Stimulated activated memory B cell treated with anti-CD40 and anti-IgM and Interleukin-4, amounts not matched to agents 10 μg/mL and 1 μg/mL and 100 μg/mL, for 72 hours (primary cell): Measurements from ENCODE around the gene DLL1.

Experiments
- ATAC-seq: fragments of 150-1000 bp; cut with Tn5 transposase; 2 replicates; pipeline ENCODE4 v1.10.0; 2021
- H3K27ac Mint-ChIP-seq: one replicate; pipeline ENCODE4 v1.8.0; 2022; ENCODE audit warnings: mild to moderate bottlenecking, mixed read lengths
- H3K27me3 Mint-ChIP-seq: one replicate; pipeline ENCODE4 v1.8.0; 2022; ENCODE audit warnings: mixed read lengths
- H3K36me3 Mint-ChIP-seq: one replicate; pipeline ENCODE4 v1.8.0; 2022; ENCODE audit warnings: mixed read lengths
- H3K4me1 Mint-ChIP-seq: one replicate; pipeline ENCODE4 v1.8.0; 2022; ENCODE audit warnings: mixed read lengths
- H3K4me3 Mint-ChIP-seq: one replicate; pipeline ENCODE4 v1.8.0; 2022; ENCODE audit warnings: mild to moderate bottlenecking, moderate library complexity, mixed read lengths
- H3K9me3 Mint-ChIP-seq: one replicate; pipeline ENCODE4 v1.8.0; 2022; ENCODE audit warnings: mixed read lengths

DLL1 gene

DNA sequence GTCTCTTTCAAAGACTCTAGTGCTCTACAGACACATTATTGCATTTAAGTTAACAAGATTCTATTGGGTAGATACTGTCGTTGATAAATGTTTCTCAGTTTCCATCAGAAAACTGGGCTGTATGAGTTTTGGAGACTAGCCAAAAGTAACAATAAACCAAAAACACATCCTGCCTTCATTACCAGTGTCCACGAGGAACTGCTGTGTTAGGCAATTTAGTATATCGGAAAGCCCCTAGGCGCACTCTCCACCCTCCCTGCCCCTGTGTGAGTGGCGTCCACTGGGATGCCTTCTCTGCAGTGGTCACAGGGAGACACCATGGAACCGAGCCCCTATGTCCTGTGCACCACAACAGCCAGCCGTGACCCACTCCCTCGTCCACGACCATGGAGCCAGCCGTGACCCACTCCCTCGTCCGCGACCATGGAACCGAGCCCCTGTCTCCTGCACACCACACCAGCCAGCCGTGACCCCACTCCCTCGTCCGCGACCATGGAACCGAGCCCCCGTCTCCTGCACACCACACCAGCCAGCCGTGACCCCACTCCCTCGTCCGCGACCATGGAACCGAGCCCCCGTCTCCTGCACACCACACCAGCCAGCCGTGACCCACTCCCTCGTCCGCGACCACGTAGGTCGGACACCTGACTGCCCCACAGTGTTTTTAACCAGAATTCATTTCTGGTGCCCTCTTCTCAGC lies 35.3 kb downstream of the DLL1 start:
- no peak overlapping the region for H3K4me3 Mint-ChIP-seq
- H3K27ac Mint-ChIP-seq: no peak overlapping the region
- peaks cover 40% of the 10 kb centered on the region for H3K27me3 Mint-ChIP-seq
- H3K36me3 Mint-ChIP-seq: no peaks in the 10 kb centered on the region
- H3K9me3 Mint-ChIP-seq: no peaks in the 10 kb centered on the region
- H3K4me1 Mint-ChIP-seq: no peaks in the 10 kb centered on the region
- ATAC-seq: no peak

DNA sequence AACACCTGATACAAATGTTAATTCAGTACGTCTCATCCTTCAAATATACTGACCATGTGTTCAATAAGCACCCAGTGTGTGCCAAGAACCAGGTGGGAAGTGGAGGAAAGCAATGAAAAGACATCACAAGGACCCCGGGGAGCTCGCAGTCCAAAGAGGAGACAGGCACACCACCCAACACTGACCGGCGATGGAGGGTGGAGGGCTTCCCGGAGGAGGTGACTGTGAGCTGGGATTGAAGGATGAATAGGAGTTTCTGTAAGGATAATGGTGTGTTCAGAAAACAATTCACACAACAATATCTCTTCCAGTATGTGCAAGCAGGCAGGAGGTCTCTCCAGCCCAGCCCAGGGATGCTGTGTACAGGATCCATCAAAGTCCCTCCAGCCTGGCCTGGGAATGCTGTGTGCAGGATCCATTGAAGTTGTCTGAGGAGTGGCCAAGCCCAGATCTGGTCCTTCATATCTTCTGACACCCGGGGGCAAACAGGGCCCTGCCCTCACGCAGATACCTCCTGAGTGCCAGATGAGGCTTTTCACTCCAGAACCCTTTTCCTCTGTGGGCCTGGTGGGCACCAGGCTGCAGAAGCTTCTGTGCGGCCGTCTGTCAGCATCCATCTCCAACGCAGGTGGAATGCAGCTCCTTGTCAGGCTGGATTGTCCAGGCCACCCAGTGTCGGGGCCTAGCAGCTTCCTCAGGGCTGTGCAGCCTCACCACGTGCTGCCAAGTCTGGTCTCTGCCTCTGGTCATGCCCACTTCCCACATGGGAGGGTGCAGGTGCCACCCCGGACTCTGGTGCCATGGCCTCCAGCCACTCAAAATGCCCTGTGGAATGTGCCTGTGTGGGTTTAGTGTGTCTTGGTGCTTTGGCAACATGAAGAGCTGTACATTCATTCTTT lies 36.3 kb downstream of the DLL1 start:
- peaks cover 41% of the 10 kb centered on the region for H3K27me3 Mint-ChIP-seq
- H3K9me3 Mint-ChIP-seq: no peaks in the 10 kb centered on the region
- H3K27ac Mint-ChIP-seq: no peak overlapping the region
- H3K4me1 Mint-ChIP-seq: no peaks in the 10 kb centered on the region
- no peak for ATAC-seq
- H3K36me3 Mint-ChIP-seq: no peaks in the 10 kb centered on the region
- H3K4me3 Mint-ChIP-seq: no peak overlapping the region

DNA sequence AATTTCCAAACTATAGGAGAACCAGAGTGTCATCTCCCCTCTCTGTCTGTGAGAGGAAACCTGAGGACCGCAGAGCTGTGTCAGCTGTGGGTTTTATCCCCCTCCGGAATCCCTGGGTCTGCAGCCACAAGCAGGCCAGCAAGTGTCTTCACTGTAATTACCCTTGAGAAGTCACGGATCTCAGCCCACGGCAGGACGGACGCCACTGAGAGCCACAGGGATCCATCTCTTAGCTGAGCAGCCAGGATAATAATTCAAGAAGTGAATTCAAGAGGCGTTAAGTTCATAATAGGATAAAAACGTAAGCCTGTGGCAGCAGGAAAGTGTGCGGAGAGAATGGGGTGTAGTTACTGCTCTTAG lies 37.0 kb downstream of the DLL1 start:
- H3K9me3 Mint-ChIP-seq: no peaks in the 10 kb centered on the region
- ATAC-seq: no peak
- H3K27me3 Mint-ChIP-seq: peaks cover 48% of the 10 kb centered on the region
- no peak overlapping the region for H3K27ac Mint-ChIP-seq
- H3K36me3 Mint-ChIP-seq: no peaks in the 10 kb centered on the region
- H3K4me3 Mint-ChIP-seq: no peak overlapping the region
- H3K4me1 Mint-ChIP-seq: no peaks in the 10 kb centered on the region

DNA sequence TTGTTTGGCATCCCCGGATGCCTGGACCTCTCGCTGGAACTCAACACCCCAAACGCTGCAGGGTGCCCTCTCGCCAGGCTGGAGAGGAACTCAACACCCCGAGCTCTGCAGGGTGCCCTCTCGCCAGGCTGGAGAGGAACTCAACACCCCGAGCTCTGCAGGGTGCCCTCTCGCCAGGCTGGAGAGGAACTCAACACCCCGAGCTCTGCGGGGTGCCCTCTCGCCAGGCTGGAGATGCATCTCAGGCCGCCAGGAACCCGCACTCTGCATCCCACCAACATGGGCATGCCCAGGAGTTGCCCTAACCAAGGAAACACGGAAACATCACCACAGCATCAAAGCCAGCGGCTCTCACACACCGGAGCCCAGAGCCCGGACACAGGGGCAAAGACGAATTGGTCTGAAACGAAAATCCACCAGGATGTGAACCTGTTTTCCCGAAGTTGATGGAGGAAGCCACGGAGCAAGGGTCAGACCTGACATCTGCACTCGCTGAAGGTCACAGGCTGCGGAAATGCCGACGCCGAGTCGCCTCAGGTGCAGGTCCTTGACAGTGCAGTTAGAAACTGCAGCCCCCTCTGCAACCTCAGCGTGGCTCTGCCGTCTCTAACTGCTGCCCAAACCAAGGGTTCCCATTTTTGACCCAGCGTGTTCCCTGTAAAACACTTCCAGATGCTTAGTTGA lies 37.5 kb downstream of the DLL1 start:
- Mint-ChIP-seq H3K4me3 (no peak overlapping the region), H3K9me3 (no peaks in the 10 kb centered on the region), H3K27ac (no peak overlapping the region), H3K27me3 (peaks cover 53% of the 10 kb centered on the region), H3K36me3 (no peaks in the 10 kb centered on the region), H3K4me1 (no peaks in the 10 kb centered on the region)
- ATAC-seq: no peak

DNA sequence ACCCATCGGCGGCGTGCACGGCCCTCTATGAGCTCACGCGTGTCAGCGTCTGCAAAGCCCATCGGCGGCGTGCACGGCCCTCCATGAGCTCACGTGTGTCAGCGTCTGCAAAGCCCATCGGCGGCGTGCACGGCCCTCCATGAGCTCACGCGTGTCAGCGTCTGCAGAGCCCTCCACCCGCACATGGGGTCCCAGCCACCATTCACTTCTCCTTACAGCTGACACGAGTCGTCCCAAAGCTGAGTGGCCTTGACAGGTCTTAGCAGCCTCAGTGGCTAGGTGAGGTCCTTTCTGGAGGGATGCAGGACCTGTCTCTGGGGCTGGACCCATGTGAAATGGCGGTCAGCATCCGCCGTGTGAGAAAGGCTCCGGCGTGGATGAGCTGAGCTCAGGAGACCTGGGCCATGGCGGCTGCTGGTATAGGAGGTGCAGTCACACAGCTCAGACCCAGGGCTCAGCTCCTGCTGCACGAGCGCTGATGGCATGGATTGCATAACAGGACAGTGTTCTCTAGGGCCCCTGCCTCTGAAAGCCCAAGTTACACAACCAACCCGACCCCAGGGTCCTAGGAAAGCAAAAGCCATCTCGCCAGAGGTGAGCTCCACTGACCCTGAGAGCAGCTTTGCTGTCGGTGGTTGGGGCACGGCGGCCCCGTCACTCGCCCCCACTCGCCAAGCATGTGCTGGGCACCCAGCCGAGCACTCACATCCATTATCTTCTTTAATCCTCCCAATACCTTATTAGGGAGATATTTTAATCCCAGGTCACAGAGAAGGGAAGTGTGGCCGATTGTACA lies 38.9 kb downstream of the DLL1 start:
- Mint-ChIP-seq H3K9me3 (no peaks in the 10 kb centered on the region), H3K27me3 (peaks cover 67% of the 10 kb centered on the region), H3K4me1 (no peaks in the 10 kb centered on the region), H3K27ac (no peak overlapping the region), H3K4me3 (no peak overlapping the region), H3K36me3 (no peaks in the 10 kb centered on the region)
- no peak for ATAC-seq

DNA sequence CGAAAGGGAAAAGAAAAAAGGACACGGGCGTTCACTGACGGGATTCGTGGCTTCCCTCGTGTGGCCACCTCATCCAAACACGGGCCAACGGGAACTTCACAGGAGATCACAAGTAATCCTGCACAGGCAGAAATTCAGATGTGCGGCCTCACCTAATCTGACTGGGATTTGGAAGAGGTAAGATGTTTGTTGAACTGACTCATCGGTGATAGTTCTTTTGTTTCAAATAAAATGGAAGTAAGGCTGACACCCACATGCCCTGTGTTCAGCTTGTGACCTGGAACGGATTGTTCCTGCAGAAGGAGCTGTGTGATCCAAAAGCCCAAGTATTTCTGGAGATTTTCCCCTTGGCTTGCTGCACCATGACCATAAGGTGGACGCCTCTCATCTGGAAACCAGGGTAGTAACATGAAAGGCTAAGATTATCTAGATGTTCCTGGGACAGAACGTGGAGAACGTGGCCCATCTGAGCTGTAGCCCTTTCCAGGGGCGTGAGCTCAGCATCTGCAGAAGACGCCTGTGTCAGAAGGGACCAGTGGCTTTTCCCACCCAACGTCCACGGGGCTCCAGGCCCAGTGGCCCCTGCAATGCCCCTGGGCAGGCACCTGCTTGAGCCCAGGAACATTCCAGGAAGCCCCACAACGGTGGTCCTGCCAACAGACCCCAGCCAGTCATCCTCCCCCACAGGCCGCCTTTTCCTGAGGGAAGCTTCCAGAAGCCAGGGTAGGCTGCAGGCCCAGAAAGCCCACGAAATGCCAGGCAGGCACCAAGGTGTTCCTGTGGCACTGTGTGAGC lies 39.7 kb downstream of the DLL1 start:
- no peaks in the 10 kb centered on the region for H3K36me3 Mint-ChIP-seq
- peaks cover 59% of the 10 kb centered on the region for H3K27me3 Mint-ChIP-seq
- H3K4me3 Mint-ChIP-seq: no peak overlapping the region
- no peak overlapping the region for H3K27ac Mint-ChIP-seq
- ATAC-seq: no peak
- H3K9me3 Mint-ChIP-seq: no peaks in the 10 kb centered on the region
- no peaks in the 10 kb centered on the region for H3K4me1 Mint-ChIP-seq

DNA sequence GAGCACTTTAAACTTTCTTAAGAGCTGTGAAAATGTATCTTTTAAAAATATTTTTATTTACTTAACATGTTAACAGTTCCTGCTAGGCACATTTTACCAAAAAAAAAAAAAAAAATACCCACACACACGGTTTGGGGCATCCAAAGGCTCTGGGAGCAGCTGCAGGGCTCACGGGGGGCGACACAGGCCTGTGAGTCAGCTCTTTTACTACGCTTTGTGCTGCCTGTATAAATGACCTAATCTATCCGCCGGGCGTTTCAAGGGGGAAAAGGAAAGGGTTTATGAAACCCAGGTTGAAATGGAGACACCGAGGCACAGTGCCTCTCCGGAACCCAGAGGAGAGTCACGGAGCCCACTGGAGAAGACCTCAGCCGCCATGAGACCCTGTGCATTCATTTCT lies 40.4 kb downstream of the DLL1 start:
- ATAC-seq: no peak
- H3K27me3 Mint-ChIP-seq: peaks cover 51% of the 10 kb centered on the region
- H3K4me1 Mint-ChIP-seq: no peaks in the 10 kb centered on the region
- no peak overlapping the region for H3K27ac Mint-ChIP-seq
- no peak overlapping the region for H3K4me3 Mint-ChIP-seq
- H3K36me3 Mint-ChIP-seq: no peaks in the 10 kb centered on the region
- H3K9me3 Mint-ChIP-seq: no peaks in the 10 kb centered on the region

DNA sequence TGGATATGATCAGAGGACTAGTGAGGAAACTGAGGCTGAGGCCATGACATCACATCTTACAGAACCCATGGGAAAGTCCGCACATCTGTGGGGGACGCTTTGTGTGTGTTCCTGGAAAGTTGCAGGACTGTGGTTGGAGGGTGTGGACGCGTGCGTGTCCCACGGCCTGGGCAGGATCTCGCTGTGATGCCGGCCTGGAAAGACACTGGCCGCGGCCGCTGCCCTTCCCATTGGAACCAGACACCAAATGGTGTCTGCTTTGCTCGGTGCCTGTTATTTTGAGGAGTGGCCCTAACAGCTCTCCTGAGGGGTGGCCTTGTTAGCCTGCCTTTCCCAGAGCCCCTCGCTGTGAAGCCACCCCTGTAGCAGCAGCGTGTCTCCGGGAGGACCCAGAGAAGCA lies 41.1 kb downstream of the DLL1 start:
- H3K4me3 Mint-ChIP-seq: no peak overlapping the region
- H3K9me3 Mint-ChIP-seq: no peaks in the 10 kb centered on the region
- no peaks in the 10 kb centered on the region for H3K4me1 Mint-ChIP-seq
- no peak overlapping the region for H3K27ac Mint-ChIP-seq
- H3K36me3 Mint-ChIP-seq: no peaks in the 10 kb centered on the region
- H3K27me3 Mint-ChIP-seq: peaks cover 51% of the 10 kb centered on the region
- no peak for ATAC-seq

DNA sequence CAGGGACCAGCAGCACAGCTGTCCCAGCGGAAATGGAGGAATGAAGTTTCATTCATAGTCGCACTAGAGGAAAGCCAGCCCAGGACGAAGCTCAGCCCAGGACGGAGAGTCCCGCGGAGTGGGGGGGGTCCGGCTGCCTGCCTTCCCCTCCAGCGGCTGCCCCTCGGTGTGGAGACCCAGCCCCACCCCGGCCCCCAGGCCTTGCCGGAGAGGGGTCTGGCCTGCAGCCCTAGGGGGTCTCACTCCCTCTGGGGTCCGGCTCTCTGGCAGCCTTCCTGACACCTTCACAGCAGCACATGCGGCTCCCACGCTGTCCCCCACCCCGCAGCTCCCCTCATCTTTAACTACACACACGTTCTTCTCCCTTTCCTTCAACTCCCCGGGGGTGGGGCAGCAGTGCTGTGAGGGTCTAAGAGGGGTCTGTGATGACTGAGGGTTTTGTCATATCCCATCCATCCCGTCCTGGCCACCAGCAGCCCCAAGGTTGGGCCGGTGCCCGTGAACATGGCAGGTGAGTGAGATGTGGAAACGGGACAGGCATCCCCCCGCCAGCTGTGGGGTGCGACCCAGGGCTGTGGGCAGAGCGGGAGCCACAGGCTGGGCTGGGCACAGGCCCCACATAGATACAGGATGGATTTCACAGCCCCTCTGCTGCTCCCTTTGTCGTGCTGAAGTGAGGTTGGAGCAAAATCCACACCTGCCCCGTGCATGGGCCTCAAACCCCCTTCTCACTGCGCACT lies 41.8 kb downstream of the DLL1 start:
- Mint-ChIP-seq H3K9me3 (no peaks in the 10 kb centered on the region), H3K36me3 (no peaks in the 10 kb centered on the region), H3K4me1 (no peaks in the 10 kb centered on the region), H3K27me3 (peaks cover 51% of the 10 kb centered on the region), H3K27ac (no peak overlapping the region), H3K4me3 (no peak overlapping the region)
- ATAC-seq: no peak

DNA sequence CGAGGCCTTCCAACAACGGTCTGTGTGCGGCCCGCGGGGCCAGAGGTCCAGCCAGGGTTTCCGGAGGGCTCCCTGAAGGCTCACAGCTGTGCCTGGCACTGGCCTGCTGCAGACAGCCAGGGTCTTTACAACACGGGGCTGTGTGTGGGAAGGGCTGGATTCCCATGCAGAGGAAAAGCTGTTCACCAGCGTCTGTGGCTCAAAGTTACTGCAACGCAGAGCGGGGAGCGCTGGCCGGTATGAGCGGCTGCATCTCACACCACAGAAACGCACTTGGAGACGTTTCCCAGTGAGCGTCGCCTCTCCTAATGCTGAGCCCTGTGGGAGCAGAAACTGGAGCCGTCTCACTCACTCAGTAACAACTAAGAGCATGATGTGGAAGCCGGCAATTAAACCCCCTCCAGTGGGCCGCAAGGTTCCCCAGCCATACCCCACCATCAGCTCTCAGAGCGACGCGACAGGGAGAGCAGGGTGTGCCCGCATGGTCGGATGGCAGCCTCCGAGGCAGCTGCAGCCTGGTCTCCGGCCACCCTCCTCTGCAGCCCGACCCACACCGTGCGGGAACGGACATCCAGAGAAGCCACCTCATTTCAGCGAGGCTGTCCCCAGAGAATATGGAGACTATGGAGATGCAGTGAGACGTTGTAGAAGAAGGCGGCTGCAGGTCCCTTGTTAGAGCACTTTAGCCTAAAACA lies 42.6 kb downstream of the DLL1 start:
- no peak overlapping the region for H3K27ac Mint-ChIP-seq
- H3K4me1 Mint-ChIP-seq: no peaks in the 10 kb centered on the region
- no peak for ATAC-seq
- no peak overlapping the region for H3K4me3 Mint-ChIP-seq
- H3K27me3 Mint-ChIP-seq: peaks cover 54% of the 10 kb centered on the region
- no peaks in the 10 kb centered on the region for H3K36me3 Mint-ChIP-seq
- H3K9me3 Mint-ChIP-seq: no peaks in the 10 kb centered on the region

DNA sequence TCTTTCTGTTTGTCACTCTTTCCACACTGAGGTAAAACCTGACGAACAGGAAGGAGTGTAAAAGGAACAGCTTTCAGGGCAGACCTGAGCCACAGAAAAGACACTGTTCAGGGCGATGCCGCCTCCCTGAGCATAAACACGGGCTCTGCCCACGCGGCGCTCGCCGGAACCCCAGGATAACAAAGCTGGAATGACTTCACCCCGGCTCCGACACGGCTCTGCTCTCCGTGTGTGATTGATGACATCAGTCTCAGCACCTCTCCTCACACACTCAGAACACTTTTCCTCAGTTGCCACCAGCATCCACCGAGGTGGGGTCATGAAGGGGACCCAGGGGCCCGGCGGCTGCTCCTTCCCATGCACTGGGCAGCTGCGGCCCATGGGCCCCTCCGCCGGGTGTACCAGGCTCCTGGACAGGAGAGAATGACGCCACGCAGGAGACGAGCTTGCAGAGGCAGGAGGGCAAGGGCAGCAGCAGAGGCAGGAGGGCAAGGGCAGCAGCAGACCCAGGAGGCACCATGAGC lies 43.6 kb downstream of the DLL1 start:
- Mint-ChIP-seq H3K9me3 (no peaks in the 10 kb centered on the region), H3K36me3 (no peaks in the 10 kb centered on the region), H3K4me1 (no peaks in the 10 kb centered on the region), H3K4me3 (no peak overlapping the region), H3K27ac (no peak overlapping the region), H3K27me3 (peaks cover 56% of the 10 kb centered on the region)
- no peak for ATAC-seq

DNA sequence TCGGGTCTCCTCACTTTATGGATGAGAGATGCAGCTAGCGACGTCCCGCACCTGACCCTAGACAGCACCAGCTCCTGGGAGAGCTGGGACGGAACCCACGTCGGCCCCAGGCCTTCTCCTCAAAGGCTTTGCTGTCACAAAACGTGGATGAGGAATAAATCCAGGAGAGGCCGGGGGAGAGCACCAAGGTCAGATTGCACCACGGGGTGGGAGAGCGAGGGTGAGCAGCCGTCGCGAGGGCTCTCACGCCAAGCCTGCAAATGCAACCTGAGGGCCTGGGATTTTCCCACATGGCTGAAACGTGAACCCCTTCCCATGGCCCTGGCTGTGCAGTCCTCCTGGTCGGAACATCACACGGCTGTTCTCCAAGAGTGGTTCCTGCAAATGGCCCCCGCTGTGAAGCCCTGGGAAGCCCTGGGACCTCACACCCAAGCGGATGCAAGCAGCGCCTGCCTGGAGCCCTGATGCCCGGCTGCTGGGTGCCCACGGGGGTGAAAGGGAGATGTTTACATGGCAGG lies 45.3 kb downstream of the DLL1 start:
- no peak overlapping the region for H3K27ac Mint-ChIP-seq
- H3K27me3 Mint-ChIP-seq: peaks cover 56% of the 10 kb centered on the region
- ATAC-seq: no peak
- no peak overlapping the region for H3K4me3 Mint-ChIP-seq
- no peaks in the 10 kb centered on the region for H3K4me1 Mint-ChIP-seq
- no peaks in the 10 kb centered on the region for H3K9me3 Mint-ChIP-seq
- no peaks in the 10 kb centered on the region for H3K36me3 Mint-ChIP-seq
